ENCODE results near the gene CASQ2. TPM values are rescaled to one million over a fixed set of nuclear protein-coding genes. Genes with fewer than 3 reads are reported as not detected.

The CASQ2 gene
- total RNA-seq, 5 donors from 2014 or later (not counting 1 experiment from before 2014, with no cell fraction given): not detected

DNA sequence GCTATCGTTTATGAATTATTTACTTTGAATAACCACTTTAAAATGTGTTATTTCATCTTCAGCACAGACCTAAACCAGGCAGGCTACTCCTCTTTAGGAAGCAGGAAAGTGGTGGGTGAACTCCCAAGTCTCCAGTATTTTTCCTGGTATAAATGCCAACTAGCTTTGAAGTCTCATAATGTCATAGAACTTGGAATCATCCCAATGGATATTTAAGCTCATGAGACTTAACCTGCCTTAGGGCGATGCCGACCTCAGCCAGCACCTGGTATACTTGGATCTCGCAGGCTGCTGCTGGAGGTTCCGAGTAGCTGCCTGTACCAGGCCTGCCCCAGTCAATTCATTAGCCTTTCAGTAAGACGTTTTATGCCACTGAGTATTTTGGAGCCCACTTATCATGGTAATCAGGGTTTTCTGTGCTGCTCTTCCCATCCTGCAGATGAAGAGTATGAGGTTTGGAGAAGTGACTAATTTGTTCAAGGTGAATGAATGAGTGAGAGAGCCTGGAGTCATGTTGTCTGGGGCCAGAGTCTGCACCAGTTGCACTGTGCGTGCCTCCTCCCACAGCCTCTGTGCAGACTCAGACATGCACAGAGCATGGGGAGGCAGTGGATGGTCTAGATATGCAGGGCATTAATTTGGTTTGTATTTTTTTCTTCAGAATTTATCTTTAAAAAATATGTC is 91.9 kb downstream of the CASQ2 start:
- ChIA-PET POLR2A (no interaction called here), CTCF (no interaction called here)
- H3K9me3 Mint-ChIP-seq: no peaks in the 10 kb centered on the region
- no peaks in the 10 kb centered on the region for H3K27me3 Mint-ChIP-seq
- peaks cover 0 to 2% of the 10 kb centered on the region in 2 donors for H3K36me3 ChIP-seq (ENCODE audit: control insufficient read depth in 2 of 2, extremely low read depth in 1 of 2, insufficient read depth in 1 of 2, low read length in 1 of 2)
- no peak overlapping the region for H3K4me3 Mint-ChIP-seq
- no peaks in the 10 kb centered on the region for H3K9me3 ChIP-seq
- no peak overlapping the region for H3K27ac Mint-ChIP-seq
- no peaks in the 10 kb centered on the region for H3K4me1 ChIP-seq (ENCODE audit: control insufficient read depth in 1 of 2, extremely low read depth in 1 of 2, insufficient read depth in 2 of 2, low read length in 2 of 2)
- peaks cover 0 to 3% (median 0%) of the 10 kb centered on the region in 3 donors for H3K4me1 Mint-ChIP-seq
- ATAC-seq (replicated peaks in 1 of 4) (no peak), DNase-seq (no peak)
- H3K4me3 ChIP-seq (ENCODE audit: control insufficient read depth in 1 of 2, extremely low read depth in 1 of 2, low read length in 1 of 2): no peak overlapping the region
- WGBS (ENCODE audit: insufficient coverage): 95% methylated on average over 5 of the region's 7 CpGs
- no peaks in the 10 kb centered on the region for H3K36me3 Mint-ChIP-seq
- H3K27ac ChIP-seq (ENCODE audit: low read length): no peak overlapping the region
- H3K27me3 ChIP-seq (replicated peaks in 1 of 2; ENCODE audit: control insufficient read depth in 2 of 2, extremely low read depth in 1 of 2, insufficient read depth in 2 of 2, low read length in 1 of 2): no peaks in the 10 kb centered on the region

DNA sequence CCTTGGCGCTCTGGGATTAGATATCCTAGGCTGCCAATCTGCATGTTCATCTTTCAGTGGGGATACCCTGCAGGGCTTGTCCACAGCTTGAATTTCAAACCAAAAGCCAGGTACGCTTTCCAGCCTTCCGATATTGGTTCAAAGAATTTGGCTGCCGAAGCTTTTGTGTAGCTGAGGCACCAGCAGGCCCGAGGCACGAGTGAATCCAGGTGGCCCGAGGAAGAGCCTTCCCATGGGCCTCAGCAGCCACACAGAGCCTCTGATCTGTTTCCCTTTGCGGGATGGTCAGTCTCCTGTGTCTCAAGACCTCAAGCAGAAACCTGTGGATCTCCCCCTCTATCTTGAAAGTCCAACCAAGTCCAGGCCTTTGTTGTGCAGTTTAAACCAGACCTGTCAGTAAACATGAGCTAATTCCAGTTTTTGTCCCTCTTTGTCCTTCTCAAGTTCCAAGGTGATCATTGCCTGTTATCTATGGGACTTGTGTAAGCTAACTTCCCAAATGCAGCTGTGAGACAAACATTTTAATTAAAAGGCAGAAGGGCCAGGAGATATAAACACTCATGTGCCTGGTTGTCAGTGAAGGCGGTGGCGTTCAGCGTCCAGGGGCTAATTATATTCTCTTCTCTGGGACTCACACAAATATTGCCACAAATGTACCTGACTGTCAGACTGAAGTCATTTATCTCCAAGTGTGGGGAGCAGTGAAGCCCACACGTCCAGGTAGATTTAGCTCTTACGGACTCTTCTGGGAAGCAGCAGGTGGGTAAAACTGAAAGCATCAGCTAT is 96.1 kb downstream of the CASQ2 start:
- 93% methylated on average over 13 of the region's 13 CpGs for WGBS (ENCODE audit: insufficient coverage)
- H3K4me3 Mint-ChIP-seq: no peak overlapping the region
- POLR2A ChIA-PET: no interaction called here

GRCh38 chr1:115671176-115671934 is 97.2 kb downstream of the CASQ2 start:
- WGBS (ENCODE audit: insufficient coverage): 83% methylated on average over 14 of the region's 19 CpGs
- no peak overlapping the region for H3K27ac ChIP-seq (ENCODE audit: low read length)
- ChIA-PET CTCF (interaction anchor here in 1 of 2 donors (0.5 kb wide), 1 partner anchor 36 kb away, joined by 3 read pairs; no protein-coding TSS in a partner anchor), POLR2A (no interaction called here)
- no peak overlapping the region for H3K4me3 ChIP-seq (ENCODE audit: control insufficient read depth in 1 of 2, extremely low read depth in 1 of 2, low read length in 1 of 2)
- Mint-ChIP-seq H3K4me1 (no peaks in the 10 kb centered on the region), H3K36me3 (no peaks in the 10 kb centered on the region), H3K4me3 (no peak overlapping the region), H3K9me3 (no peaks in the 10 kb centered on the region), H3K27me3 (no peaks in the 10 kb centered on the region), H3K27ac (no peak overlapping the region)
- H3K27me3 ChIP-seq (replicated peaks in 1 of 2; ENCODE audit: control insufficient read depth in 2 of 2, extremely low read depth in 1 of 2, insufficient read depth in 2 of 2, low read length in 1 of 2): no peaks in the 10 kb centered on the region
- H3K9me3 ChIP-seq: no peaks in the 10 kb centered on the region
- DNase-seq (no peak), ATAC-seq (replicated peaks in 1 of 4) (no peak)
- H3K4me1 ChIP-seq (ENCODE audit: control insufficient read depth in 1 of 2, extremely low read depth in 1 of 2, insufficient read depth in 2 of 2, low read length in 2 of 2): no peaks in the 10 kb centered on the region
- peaks cover 0 to 9% of the 10 kb centered on the region in 2 donors for H3K36me3 ChIP-seq (ENCODE audit: control insufficient read depth in 2 of 2, extremely low read depth in 1 of 2, insufficient read depth in 1 of 2, low read length in 1 of 2)

More for the DNA sequence above, 96.1 kb downstream of the CASQ2 start:
- H3K4me1 ChIP-seq (ENCODE audit: control insufficient read depth in 1 of 2, extremely low read depth in 1 of 2, insufficient read depth in 2 of 2, low read length in 2 of 2): no peaks in the 10 kb centered on the region
- H3K4me3 ChIP-seq (ENCODE audit: control insufficient read depth in 1 of 2, extremely low read depth in 1 of 2, low read length in 1 of 2): no peak overlapping the region
- DNase-seq (no peak), ATAC-seq (replicated peaks in 1 of 4) (no peak)
- Mint-ChIP-seq H3K9me3 (no peaks in the 10 kb centered on the region), H3K4me1 (peaks cover 0 to 3% (median 0%) of the 10 kb centered on the region in 3 donors), H3K36me3 (no peaks in the 10 kb centered on the region), H3K27me3 (no peaks in the 10 kb centered on the region), H3K27ac (no peak overlapping the region)
- peaks cover 0 to 6% of the 10 kb centered on the region in 2 donors for H3K36me3 ChIP-seq (ENCODE audit: control insufficient read depth in 2 of 2, extremely low read depth in 1 of 2, insufficient read depth in 1 of 2, low read length in 1 of 2)
- no peaks in the 10 kb centered on the region for H3K27me3 ChIP-seq (replicated peaks in 1 of 2; ENCODE audit: control insufficient read depth in 2 of 2, extremely low read depth in 1 of 2, insufficient read depth in 2 of 2, low read length in 1 of 2)
- CTCF ChIA-PET: interaction anchor here in 1 of 2 donors (0.6 kb wide), 1 partner anchor 32 kb away, joined by 4 read pairs; no protein-coding TSS in a partner anchor
- H3K27ac ChIP-seq (ENCODE audit: low read length): no peak overlapping the region
- H3K9me3 ChIP-seq: no peaks in the 10 kb centered on the region

DNA sequence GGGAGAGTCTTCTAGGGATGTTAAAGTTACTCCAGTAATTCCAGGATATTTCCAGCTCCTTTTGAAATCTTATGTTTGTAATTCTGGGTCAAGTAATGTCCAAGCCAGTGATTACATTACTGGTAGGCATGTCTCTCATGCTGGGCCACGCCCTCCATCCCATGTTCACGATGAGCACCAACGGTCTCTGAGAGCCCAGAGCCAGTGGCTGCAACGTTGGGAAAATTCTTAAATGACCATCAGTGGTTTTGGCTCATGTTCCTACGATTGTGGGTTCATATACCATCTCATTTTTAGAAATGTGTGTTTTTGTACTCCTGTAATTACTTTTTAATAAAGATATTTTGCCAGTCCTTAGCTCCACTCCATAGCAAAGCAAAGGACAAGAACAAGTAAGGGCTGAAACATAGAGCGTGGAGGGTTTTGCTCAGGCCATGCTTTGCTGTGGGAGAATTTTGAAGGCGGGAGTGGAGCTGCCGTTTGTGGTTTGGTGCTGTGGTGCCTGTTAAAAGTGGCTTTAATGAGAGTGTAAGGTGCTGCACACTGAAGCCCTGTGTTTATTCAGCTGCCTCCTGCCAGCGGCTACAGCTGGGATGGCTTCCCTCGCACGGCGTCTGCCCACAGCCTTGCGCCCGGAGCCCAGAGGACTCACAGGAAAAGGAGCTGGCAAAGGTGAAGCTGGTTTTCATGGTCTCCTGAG is 97.9 kb downstream of the CASQ2 start:
- H3K27me3 Mint-ChIP-seq: no peaks in the 10 kb centered on the region
- ATAC-seq (replicated peaks in 1 of 4): no peak
- H3K9me3 Mint-ChIP-seq: no peaks in the 10 kb centered on the region
- Histone ChIP-seq H3K27ac (ENCODE audit: low read length) (no peak overlapping the region), H3K4me1 (ENCODE audit: control insufficient read depth in 1 of 2, extremely low read depth in 1 of 2, insufficient read depth in 2 of 2, low read length in 2 of 2) (no peaks in the 10 kb centered on the region), H3K27me3 (replicated peaks in 1 of 2; ENCODE audit: control insufficient read depth in 2 of 2, extremely low read depth in 1 of 2, insufficient read depth in 2 of 2, low read length in 1 of 2) (no peaks in the 10 kb centered on the region), H3K4me3 (ENCODE audit: control insufficient read depth in 1 of 2, extremely low read depth in 1 of 2, low read length in 1 of 2) (no peak overlapping the region), H3K36me3 (ENCODE audit: control insufficient read depth in 2 of 2, extremely low read depth in 1 of 2, insufficient read depth in 1 of 2, low read length in 1 of 2) (peaks cover 0 to 9% of the 10 kb centered on the region in 2 donors), H3K9me3 (no peaks in the 10 kb centered on the region)
- H3K4me1 Mint-ChIP-seq: no peaks in the 10 kb centered on the region
- DNase-seq: no peak
- H3K27ac Mint-ChIP-seq: no peak overlapping the region
- H3K36me3 Mint-ChIP-seq: no peaks in the 10 kb centered on the region
- POLR2A ChIA-PET: no interaction called here
- no peak overlapping the region for H3K4me3 Mint-ChIP-seq
- CTCF ChIA-PET: interaction anchor here in 1 of 2 donors (0.5 kb wide), 1 partner anchor 36 kb away, joined by 3 read pairs; no protein-coding TSS in a partner anchor
- 65% methylated on average over 10 of the region's 14 CpGs for WGBS (ENCODE audit: insufficient coverage)

GRCh38 chr1:115669886-115670285 is 98.6 kb downstream of the CASQ2 start:
- no peaks in the 10 kb centered on the region for H3K27me3 ChIP-seq (replicated peaks in 1 of 2; ENCODE audit: control insufficient read depth in 2 of 2, extremely low read depth in 1 of 2, insufficient read depth in 2 of 2, low read length in 1 of 2)
- no peaks in the 10 kb centered on the region for H3K36me3 Mint-ChIP-seq
- H3K36me3 ChIP-seq (ENCODE audit: control insufficient read depth in 2 of 2, extremely low read depth in 1 of 2, insufficient read depth in 1 of 2, low read length in 1 of 2): peaks cover 0 to 9% of the 10 kb centered on the region in 2 donors
- DNase-seq: no peak
- CTCF ChIA-PET: interaction anchor here in 1 of 2 donors (0.6 kb wide), 1 partner anchor 66 kb away, joined by 7 read pairs; no protein-coding TSS in a partner anchor
- no peak overlapping the region for H3K27ac Mint-ChIP-seq
- H3K4me1 Mint-ChIP-seq: no peaks in the 10 kb centered on the region
- H3K4me1 ChIP-seq (ENCODE audit: control insufficient read depth in 1 of 2, extremely low read depth in 1 of 2, insufficient read depth in 2 of 2, low read length in 2 of 2): no peaks in the 10 kb centered on the region
- H3K27ac ChIP-seq (ENCODE audit: low read length): no peak overlapping the region
- no peaks in the 10 kb centered on the region for H3K9me3 Mint-ChIP-seq
- H3K4me3 ChIP-seq (ENCODE audit: control insufficient read depth in 1 of 2, extremely low read depth in 1 of 2, low read length in 1 of 2): no peak overlapping the region
- H3K9me3 ChIP-seq: no peaks in the 10 kb centered on the region
- no peaks in the 10 kb centered on the region for H3K27me3 Mint-ChIP-seq
- H3K4me3 Mint-ChIP-seq: no peak overlapping the region
- ATAC-seq (replicated peaks in 1 of 4): no peak
- WGBS (ENCODE audit: insufficient coverage): no CpG with 5 or more reads among the region's 1 CpG
- POLR2A ChIA-PET: no interaction called here
